GM21825 (cell line): ENCODE data around the gene ENTPD3.

ENCODE experiments used
- ATAC-seq: cut with Tn5 transposase; IDR thresholded peaks from one replicate; pipeline ENCODE4 v1.9.1; 2021; ENCODE audit warnings: mild to moderate bottlenecking, moderate library complexity; ENCODE audit not compliant: unreplicated experiment

ENTPD3 gene, protein sequence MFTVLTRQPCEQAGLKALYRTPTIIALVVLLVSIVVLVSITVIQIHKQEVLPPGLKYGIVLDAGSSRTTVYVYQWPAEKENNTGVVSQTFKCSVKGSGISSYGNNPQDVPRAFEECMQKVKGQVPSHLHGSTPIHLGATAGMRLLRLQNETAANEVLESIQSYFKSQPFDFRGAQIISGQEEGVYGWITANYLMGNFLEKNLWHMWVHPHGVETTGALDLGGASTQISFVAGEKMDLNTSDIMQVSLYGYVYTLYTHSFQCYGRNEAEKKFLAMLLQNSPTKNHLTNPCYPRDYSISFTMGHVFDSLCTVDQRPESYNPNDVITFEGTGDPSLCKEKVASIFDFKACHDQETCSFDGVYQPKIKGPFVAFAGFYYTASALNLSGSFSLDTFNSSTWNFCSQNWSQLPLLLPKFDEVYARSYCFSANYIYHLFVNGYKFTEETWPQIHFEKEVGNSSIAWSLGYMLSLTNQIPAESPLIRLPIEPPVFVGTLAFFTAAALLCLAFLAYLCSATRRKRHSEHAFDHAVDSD

DNA sequence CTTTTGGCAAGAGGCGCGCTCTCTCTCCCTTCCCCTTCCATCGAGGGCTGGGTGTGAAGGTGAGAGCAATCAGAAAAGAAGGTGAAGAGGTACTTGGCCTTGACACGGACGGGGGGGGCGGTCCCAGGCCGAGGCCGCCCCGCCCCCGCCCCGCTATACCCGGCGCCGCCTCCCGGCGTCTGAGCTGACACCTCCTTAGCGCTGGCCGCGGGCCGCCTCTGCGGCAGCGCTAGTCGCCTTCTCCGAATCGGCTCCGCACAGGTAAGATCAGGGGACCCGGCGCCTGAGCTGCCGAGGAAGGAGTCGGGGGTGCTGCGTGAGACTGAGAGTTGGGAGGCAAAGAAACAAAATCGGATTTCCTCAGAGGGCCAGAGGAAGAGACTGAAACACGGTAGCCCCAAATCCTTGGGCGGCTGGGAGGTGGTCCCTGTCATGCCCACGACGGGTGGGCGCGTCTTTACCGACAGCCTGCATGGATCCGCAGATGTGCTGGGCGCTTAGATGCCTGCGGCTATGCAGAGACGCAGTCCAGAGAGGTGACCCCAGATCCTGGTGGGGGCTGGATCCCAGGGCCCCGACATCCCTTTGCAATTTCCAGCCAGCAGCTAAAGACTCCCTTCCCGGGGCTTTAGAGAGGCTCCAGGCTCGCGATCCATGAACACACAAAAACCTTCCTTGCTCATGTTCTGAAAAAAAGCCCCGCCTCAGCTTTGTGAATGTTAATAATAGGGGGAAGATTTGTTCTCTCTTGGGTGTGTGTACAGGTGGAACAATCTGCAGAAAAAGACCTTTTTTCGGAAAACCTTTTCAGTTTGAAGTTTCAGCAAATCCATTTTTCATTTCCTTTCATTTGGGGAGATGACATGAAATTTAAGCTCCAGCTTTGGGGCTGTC, at the start of gene ENTPD3:
TSS of gene ENTPD3 (plus strand) at position 184 of the 894 bp plus-strand sequence. CDS start 874 bp downstream, outside the sequence.
- no peak for ATAC-seq

DNA sequence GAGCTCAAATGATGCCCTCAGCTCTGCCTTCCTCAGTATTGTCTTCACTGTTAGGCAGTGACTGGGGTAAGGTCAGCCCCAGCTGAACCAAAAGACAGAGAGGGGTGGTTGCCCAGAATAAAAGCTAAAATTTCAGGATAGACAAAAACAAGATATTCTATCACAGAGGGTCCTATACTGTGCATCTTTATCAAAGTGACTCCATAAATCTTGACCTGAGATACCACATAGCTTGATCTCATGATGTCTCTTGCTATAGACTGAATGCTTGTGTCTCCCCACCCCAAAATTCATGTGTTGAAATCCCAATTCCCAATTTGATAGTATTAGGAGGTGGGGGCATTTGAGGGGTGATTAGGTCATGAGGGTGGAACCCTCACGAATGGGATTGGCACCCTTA, 47.1 kb upstream of the ENTPD3 start:
- no peak for ATAC-seq

DNA sequence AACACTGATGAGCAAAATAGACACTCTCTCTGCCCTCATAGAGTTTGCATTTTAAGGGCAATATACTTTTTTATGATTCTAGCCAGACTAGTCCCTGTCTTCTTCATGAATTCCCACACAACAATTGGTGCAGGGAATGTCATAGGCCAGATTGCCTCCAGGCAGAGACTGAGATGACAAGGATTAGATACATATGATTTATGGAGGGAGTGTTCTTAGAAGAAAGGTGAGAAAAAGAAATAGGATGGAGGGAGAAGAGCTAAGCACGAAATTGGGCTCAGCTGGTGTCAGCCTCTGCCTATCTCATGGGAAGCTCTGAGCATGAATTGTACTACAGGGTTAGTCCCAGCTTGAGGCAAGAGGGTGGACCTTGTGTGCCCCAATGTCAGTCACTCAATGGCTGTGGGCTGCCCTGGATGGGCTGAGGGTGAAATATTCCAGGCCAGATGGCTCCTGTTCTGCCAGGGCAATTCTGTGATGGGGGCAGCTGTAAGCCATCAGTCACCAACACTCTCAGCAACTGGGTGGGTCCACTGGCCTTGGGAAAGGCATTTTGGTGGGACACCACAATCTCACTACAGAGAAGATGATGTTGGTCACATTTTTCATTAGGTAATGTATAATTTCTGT, 46.3 kb upstream of the ENTPD3 start:
- no peak for ATAC-seq

DNA sequence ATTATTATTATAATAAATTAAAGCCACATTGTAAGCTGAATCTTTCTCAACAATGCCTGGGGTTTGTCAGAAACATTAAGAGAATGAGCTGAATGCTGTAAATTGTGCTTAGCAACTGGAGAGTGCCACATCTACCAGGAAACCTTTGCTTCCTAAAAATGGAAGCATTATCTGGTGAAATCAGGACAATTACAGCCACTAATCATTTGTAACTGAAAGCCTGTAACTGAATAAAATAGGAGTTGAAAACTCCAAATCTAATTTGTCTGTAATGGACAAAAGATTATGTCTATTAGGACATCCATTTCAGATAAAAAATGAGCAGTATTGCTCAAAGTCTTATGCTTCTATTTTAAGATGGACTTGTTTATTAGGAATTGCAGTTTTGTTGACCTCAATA, 45.3 kb upstream of the ENTPD3 start:
- ATAC-seq = no peak

DNA sequence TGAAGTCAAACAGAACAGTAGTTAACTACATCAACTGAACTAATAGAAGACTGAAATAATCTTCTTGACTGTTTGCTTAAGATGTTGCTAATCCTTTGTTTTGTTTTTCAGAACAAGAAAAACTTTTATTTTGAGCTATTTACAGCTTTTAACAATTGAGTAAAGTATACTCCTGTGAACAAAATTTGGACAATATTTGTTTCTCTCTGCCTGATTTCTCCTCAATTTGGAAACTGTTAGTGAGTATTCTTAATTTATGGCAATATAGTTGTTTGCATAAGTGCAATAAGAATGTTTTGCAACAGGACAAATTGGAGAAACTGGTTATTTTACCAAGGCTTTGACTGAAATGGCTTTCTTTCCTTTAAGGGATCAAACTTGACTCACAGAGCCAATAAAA, 36.5 kb upstream of the ENTPD3 start:
- no peak for ATAC-seq

DNA sequence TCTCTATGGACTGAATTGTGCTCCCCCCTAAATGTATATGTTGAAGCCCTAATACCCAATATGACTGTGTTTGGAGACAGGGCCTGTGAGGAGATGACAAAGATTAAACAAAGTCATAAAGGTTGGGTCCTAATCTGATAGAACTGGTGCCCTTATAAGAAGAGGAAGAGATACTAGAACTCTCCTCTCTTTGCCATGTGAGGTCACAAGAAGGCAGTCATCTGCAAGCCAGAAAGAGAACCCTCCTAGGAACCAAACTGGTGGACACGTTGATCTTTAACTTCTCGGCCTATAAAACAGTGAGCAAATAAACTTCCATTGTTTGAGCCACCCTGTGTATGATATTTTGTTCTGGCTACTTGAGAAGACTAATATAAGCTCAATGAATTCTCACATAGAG, 31.6 kb upstream of the ENTPD3 start:
- no peak for ATAC-seq

DNA sequence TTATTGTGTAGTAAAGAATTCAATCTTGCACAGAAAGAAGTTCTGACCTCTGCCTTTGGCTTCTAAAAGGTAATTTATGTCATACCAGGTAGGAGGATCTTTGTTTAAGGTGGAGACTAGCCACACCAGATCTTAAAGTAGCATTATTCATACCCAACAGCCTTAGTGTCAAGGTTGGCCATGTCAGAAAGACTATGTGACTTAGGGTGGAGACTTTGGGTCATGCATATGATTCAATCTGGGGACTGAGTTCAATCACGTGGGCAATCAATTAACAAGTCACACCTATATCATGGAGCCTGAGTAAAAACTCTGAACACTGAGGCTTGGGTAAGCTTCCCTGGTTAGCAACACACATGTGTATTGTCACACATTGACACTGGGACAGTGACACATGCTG, 28.5 kb upstream of the ENTPD3 start:
- ATAC-seq = no peak

DNA sequence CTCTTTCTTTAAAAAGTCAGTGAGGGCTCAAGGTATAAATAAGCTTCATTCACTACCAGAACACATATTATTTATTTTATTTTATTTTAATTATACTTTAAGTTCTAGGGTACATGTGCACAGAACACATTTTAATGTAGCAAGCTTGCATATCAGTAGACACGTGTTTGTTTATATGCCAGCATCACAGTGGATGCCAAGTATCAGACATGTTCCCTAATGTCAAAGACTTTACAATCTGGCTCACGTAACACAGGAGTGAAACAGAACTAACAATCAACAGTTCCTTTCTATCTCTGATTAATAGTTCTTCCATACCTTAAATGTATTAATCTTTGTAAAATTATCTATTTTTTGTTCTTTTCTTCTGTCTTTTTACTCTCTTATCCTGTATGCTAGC, 23.3 kb upstream of the ENTPD3 start:
- ATAC-seq = no peak

DNA sequence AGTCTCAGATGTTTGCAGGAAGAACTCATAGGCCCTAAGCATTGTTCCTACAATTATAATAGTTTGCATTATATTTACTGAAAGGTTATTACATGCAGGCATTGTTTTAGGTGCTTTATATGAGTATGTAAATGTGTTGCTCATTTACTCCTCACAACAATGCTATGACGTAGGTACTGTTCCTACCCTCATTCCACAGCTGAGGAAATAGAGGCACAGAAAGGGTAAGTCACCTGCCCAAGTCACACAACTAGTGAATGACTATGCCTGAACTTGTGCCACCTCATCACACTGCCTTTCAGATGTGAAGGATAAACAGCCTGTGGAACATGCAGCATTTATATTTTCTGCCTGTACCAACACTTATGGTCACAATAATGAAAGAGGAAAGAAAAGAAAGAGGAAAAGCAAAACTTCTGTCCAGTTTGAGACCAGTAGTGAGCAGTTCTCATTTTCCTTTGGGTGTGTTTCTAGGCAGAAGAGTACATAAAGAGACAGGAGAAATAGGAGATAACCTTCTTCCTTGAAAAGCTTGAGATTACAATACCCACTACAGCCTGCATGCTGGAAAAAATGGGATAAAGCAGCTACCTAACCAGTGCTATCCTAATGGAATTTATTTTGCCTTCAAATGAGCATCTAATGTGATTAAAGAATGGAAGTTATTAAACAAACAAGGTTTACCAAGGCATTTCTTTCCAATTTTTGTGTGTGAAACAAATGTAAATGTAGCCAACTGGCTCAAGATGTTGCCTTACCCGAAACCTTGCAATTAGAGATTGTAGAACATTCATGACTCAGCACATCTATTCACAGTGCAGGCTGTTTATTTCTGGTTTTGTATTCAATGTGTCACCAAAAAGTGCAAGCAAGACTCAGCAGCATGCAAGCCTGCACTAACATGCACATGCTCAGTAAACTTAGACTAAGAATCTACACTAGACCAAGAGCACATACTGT, 20.5 kb upstream of the ENTPD3 start:
- no peak for ATAC-seq

DNA sequence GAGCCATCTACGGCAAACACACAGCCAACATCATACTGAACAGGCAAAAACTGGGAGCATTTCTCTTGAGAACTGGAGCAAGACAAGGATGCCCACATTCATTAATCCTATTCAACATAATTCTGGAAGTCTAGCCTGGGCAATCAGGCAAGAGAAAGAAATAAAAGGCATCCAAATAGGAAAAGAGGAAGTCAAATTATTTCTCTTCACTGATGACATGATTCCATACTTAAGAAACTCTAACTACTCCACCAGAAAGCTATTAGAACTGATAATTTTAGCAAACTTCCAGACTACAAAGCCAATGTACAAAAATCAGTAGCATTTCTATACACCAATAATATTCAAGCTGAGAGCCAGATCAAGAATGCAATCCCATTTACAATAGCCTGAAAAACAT, 17.3 kb upstream of the ENTPD3 start:
- no peak for ATAC-seq

DNA sequence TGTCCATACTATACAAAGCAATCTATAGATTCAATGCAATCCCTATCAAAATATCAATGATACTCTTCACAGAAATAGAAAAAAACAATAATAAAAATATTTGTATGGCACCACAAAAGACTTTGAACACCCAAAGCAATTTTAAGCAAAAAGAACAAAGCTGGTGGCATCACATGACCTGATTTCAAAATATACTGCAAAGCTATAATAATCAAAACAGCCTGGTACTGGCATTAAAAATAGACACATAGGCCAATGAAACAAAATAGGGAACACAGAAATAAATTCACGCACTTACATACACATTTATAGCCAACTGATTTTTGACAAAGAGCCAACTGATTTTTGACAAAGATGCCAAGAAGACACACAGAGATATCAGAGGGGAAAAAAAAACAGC, 9.2 kb upstream of the ENTPD3 start:
- no peak for ATAC-seq

DNA sequence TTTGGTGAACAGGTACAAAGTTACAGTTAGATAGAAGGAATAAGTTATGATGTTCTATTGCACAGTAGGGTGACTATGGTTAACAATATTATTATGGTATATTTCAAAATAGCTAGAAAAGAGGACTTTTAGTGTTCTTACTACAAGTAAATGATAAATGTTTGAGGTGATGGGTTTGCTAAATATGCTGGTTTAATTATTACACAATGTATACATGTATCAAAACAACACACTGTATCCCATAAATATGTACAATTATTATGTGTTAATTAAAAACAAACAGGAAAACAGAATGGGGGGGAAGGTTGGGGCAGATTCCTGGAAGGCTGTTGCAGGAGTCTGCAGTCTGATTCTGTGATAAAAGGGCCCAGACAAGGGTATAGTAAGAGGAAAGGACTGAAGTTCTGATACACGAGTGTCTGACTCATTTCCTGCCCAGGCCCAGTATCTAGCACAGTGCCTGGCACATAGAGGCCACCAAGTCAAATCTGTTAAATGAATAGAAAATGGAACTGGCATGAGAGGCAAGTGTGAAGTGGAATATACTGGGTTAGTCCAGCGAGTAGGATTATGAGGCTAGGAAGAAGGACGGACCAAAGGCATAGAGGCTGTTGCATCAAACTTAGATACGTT, 7.2 kb upstream of the ENTPD3 start:
- ATAC-seq = no peak

DNA sequence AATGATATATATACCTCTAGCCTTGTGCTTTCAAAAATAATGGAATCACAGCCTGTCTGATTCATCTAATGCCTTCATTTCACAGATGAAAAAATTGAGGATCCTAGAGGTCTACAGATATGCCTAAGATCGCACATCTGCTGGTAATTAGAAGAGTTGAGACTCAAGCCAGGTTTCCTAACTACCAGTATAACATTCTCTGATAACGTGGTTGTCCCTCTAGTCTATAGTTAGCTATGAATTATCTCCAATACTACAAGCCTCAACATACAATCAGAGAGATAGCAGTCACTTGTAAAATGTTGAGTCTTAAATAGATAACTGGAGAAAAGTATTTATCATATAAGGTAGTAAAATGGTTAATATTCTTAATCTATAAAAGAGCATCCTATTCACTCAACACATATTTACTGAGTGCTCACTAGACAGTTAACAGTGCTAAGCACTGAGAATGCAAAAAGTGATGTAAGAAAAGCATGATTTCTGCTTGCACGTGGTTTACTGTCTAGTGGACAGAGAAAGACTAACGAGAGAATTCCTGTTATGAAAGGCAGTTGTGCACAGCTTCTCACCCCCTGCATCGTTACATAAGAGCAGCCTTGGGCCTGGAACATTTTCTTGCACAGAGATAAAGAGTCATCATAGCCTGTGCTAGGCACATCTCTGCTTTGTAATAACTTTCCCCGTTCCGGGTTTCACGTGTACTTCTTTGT, 4.9 kb upstream of the ENTPD3 start:
- no peak for ATAC-seq

DNA sequence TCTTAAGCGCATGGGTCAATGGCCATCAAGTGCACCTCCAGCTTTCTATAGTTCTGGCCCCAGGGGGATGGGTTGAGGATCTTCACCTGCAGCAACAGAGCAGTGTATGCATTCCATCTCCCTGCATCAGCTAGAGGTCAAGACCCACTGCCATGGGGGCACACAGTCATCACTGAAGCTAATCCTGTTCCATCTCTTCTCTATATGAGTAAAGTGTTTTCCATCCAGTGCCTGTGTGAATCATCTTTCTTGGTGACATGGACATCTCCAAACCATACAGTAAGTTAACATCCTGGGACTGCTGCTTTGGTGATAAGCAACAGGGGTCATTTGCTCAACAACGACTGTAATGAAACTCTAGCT, 4.4 kb upstream of the ENTPD3 start:
- no peak for ATAC-seq

DNA sequence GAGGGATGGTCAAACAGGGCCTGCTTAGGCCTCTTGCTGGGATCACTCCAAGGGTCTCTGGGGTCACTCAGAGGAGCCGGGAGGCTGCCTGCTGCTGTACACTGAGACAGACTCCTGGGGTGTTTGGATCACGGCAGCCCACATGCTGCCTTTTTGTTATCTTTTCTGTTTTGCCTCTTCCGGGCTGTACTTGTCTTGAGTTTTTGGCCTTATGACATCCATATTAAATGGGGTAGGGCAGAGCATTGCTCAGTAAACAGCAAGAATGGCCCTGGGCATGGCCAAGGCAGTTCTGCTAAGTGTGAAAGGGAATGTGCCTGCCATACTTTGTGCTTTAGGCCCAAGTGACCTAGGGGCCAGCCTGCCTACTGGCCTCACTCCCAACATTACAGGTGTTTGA, 771 bp upstream of the ENTPD3 start:
- no peak for ATAC-seq

DNA sequence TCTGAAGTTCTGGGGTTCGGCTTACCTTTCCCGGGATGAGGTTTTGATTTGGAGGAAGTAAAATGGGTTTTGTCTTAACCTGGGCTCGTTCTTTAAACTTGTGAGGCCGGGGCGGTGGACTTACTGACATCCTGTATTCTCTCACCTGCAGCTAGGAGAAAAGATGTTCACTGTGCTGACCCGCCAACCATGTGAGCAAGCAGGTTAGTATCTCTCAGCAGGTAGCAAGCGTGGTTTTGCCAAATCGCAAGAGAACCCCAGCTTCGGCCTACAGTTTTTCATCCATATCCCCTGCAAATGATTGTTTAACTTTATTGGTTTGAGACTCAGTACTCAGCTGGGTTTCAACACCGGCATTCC, 891 bp downstream of the ENTPD3 start:
- no peak for ATAC-seq

DNA sequence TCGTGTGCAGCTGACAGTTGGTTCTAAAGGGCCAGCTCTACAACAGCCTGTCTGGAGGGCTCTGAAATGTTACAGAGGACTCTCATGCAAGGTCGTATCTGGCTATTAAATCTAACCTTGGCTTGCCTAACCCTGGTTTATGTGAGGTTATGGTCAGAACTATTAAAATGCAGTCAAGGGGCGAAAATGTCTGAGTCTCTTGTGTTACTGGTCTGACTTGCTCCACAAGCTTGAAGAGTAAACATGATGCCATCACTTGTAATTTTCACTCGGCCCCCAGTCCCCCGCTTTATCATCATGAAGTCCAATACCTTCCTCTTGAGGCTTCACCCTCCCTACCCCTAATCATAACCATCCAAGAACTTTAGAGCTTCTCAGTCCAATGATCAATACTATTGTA, 9.4 kb downstream of the ENTPD3 start:
- no peak for ATAC-seq

DNA sequence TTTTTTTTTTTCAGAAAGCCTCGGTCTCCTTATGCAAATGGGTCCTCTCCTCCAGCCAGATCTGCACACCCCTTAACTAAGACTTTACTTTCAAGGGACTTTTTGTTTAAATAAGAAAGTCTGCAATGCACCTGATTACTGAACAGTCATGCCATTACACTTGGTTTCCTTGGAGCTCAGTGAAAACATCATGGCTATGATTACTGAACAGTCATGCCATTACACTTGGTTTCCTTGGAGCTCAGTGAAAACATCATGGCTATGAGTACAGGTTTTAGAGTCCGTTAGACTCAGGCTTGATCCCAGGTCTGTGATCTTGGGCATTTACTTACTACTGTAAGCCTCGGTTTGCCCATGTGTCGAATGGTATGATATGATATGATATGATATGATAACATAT, 10.1 kb downstream of the ENTPD3 start:
- no peak for ATAC-seq

DNA sequence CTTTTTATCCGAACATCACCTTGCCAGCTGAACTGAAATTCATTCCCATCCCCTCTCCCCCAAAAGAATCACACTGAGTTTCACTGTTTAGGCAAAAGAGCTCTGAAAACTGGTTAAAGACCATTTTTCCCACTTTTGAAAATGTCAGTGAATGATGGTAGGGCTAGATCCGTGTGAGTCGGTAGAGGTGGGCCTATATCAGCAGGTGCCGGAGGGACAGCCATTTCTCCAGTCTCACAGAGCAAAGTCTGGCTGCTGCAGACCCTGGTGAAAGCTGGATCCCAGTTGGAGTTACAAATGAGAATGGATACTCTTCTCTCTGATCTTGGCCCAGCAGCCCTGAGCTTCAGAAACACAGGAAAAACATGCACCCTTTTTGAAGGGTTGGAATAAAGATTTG, 10.9 kb downstream of the ENTPD3 start:
- ATAC-seq = no peak
